ENCODE results near the gene RNF222. TPM values are rescaled to one million over a fixed set of nuclear protein-coding genes. Genes with fewer than 3 reads are reported as not detected.

RNF222 gene
- total RNA-seq, 1 experiment from 2014 or later = not detected

- Mint-ChIP-seq H3K4me1 (ENCODE audit: low read depth, unreplicated experiment) (no peaks in the 10 kb centered on the region), H3K27me3 (ENCODE audit: insufficient read depth, unreplicated experiment) (no peaks in the 10 kb centered on the region), H3K4me3 (ENCODE audit: unreplicated experiment) (no peak overlapping the region), H3K9me3 (ENCODE audit: unreplicated experiment) (no peaks in the 10 kb centered on the region), H3K36me3 (ENCODE audit: insufficient read depth, unreplicated experiment) (no peaks in the 10 kb centered on the region), H3K27ac (ENCODE audit: unreplicated experiment) (no peak overlapping the region)
- Histone ChIP-seq H3K9me3 (no peaks in the 10 kb centered on the region), H3K27me3 (replicated peaks; ENCODE audit: control insufficient read depth, insufficient read depth, low read length) (no peaks in the 10 kb centered on the region), H3K4me3 (ENCODE audit: low read depth, low read length) (no peak overlapping the region), H3K36me3 (ENCODE audit: control insufficient read depth, insufficient read depth, low read length) (no peaks in the 10 kb centered on the region), H3K4me1 (no peaks in the 10 kb centered on the region)
- ChIA-PET CTCF (no interaction called here), POLR2A (no interaction called here)
- intact Hi-C loops (cut with micrococcal nuclease; ENCODE audit: unreplicated experiment) = no loop called here
- no peak for DNase-seq
- TF ChIP-seq CTCF (IDR thresholded peaks at IDR 0.05; ENCODE audit: insufficient read depth in 1 of 2, low read depth in 1 of 2, low read length in 1 of 2, severe bottlenecking in 1 of 2, unreplicated experiment in 1 of 2) = no peak
- BruUV-seq (replicated peaks) = no TSS peak
These were observed 52.5 kb downstream of the RNF222 start for GRCh38 chr17:8345052-8345690.

DNA sequence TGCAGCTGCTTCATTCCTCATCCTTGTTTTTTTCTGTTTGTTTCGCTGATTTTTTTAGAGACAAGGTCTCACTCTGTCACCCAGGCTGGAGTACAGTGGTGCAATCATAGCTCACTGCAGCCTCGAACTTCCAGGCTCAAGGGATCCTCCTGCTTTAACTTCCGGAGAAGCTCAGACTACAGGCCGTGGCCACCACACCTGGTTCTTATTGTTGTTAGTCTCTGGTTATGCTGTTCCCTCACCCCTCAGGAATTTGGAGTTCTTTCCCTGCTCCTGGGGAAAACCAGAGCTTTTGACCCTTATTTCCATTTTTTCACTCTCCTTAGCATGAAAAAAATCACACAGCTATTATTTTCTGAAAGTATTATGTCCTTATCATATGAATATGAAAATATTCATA is 56.2 kb downstream of the RNF222 start:
- Histone ChIP-seq H3K27me3 (replicated peaks; ENCODE audit: control insufficient read depth, insufficient read depth, low read length) (no peaks in the 10 kb centered on the region), H3K36me3 (ENCODE audit: control insufficient read depth, insufficient read depth, low read length) (no peaks in the 10 kb centered on the region), H3K9me3 (no peaks in the 10 kb centered on the region), H3K4me1 (no peaks in the 10 kb centered on the region), H3K4me3 (ENCODE audit: low read depth, low read length) (no peak overlapping the region)
- H3K4me3 Mint-ChIP-seq (ENCODE audit: unreplicated experiment) = no peak overlapping the region
- H3K4me1 Mint-ChIP-seq (ENCODE audit: low read depth, unreplicated experiment) = no peaks in the 10 kb centered on the region
- no peak for DNase-seq
- H3K36me3 Mint-ChIP-seq (ENCODE audit: insufficient read depth, unreplicated experiment) = no peaks in the 10 kb centered on the region
- BruUV-seq (replicated peaks) = no TSS peak
- intact Hi-C loops (cut with micrococcal nuclease; ENCODE audit: unreplicated experiment) = no loop called here
- ChIA-PET POLR2A (no interaction called here), CTCF (no interaction called here)
- H3K27ac Mint-ChIP-seq (ENCODE audit: unreplicated experiment) = no peak overlapping the region
- H3K27me3 Mint-ChIP-seq (ENCODE audit: insufficient read depth, unreplicated experiment) = no peaks in the 10 kb centered on the region
- no peaks in the 10 kb centered on the region for H3K9me3 Mint-ChIP-seq (ENCODE audit: unreplicated experiment)
- TF ChIP-seq CTCF (IDR thresholded peaks at IDR 0.05; ENCODE audit: insufficient read depth in 1 of 2, low read depth in 1 of 2, low read length in 1 of 2, severe bottlenecking in 1 of 2, unreplicated experiment in 1 of 2) = no peak

Other genes starting within 250 kb of the RNF222 start
- gene PER1, start 245.4 kb downstream of the RNF222 start, total RNA-seq (2022) = 10.6 and 10.8 TPM in 2 replicates
- 10.5 and 12.2 TPM in 2 replicates for gene VAMP2, start 234.9 kb downstream of the RNF222 start, total RNA-seq (2022)
- gene TMEM107, start 221.4 kb downstream of the RNF222 start, total RNA-seq (2022) = 5.4 TPM in 2 replicates
- 4.2 and 4.7 TPM in 2 replicates for gene BORCS6, start 207.6 kb downstream of the RNF222 start, total RNA-seq (2022)
- 82.8 and 89.4 TPM in 2 replicates for gene AURKB, start 187.3 kb downstream of the RNF222 start, total RNA-seq (2022)
- 18.2 and 22.9 TPM in 2 replicates for gene CTC1, start 149.8 kb downstream of the RNF222 start, total RNA-seq (2022)
- gene PFAS, start 148.5 kb downstream of the RNF222 start, total RNA-seq (2022) = 38.8 and 44.1 TPM in 2 replicates
- 13.2 and 15.2 TPM in 2 replicates for gene RANGRF, start 109.2 kb downstream of the RNF222 start, total RNA-seq (2022)
- gene SLC25A35, start 102.4 kb downstream of the RNF222 start, total RNA-seq (2022) = 3.6 and 3.7 TPM in 2 replicates
- not detected in 2 replicates for gene ARHGEF15, start 87.6 kb downstream of the RNF222 start, total RNA-seq (2022)
- gene ODF4, start 58.0 kb downstream of the RNF222 start, total RNA-seq (2022) = not detected in 2 replicates
- 998 and 999 TPM in 2 replicates for gene RPL26, start 14.6 kb downstream of the RNF222 start, total RNA-seq (2022)
- gene NDEL1, start 38.1 kb upstream of the RNF222 start, total RNA-seq (2022) = 32.2 and 32.3 TPM in 2 replicates
- 64.3 and 74.0 TPM in 2 replicates for gene MYH10, start 232.9 kb upstream of the RNF222 start, total RNA-seq (2022)